GM13976 (cell line): Measurements from ENCODE around the gene TRIM6.

Experiments
- DNase-seq: peaks from one replicate; pipeline ENCODE4 v3.0.0; 2012; ENCODE audit warnings: low spot score
- in situ Hi-C: fragments of 300-500 bp; cut with MboI; formaldehyde crosslinking; loops from one replicate; pipeline ENCODE4 v1.12.0; 2022; ENCODE audit warnings: low sequenced_read_pairs, mixed read lengths, inconsistent platforms; ENCODE audit not compliant: unreplicated experiment
- TF ChIP-seq, protein P1 (sequence below): IDR thresholded peaks from 2 replicates; pipeline ENCODE4 v1.5.1; 2012; ENCODE audit warnings: borderline replicate concordance, mild to moderate bottlenecking; ENCODE audit not compliant: insufficient read depth; ENCODE audit errors: extremely low read depth, missing control alignments, control extremely low read depth

Gene TRIM6

DNA sequence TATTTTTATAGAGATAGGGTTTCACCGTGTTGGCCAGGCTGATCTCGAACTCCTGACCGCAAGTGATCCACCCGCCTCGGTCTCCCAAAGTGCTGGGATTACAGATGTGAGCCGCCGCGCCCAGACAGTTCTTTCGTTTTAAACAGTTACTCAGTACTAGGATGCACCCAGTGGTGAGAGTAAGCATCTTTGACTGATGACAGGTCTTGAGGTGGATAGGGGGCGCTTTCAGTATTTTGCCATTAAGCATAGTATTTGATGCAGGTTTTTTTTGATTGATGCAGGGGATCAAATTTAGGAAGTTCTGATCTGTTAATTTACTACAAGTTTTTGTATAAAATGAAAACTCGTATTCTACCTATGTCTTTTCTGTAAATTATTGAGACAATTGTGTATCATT, 15.2 kb downstream of the TRIM6 start:
- DNase-seq: no peak
- in situ Hi-C loops: no loop called here
- TF ChIP-seq, protein P1, sequence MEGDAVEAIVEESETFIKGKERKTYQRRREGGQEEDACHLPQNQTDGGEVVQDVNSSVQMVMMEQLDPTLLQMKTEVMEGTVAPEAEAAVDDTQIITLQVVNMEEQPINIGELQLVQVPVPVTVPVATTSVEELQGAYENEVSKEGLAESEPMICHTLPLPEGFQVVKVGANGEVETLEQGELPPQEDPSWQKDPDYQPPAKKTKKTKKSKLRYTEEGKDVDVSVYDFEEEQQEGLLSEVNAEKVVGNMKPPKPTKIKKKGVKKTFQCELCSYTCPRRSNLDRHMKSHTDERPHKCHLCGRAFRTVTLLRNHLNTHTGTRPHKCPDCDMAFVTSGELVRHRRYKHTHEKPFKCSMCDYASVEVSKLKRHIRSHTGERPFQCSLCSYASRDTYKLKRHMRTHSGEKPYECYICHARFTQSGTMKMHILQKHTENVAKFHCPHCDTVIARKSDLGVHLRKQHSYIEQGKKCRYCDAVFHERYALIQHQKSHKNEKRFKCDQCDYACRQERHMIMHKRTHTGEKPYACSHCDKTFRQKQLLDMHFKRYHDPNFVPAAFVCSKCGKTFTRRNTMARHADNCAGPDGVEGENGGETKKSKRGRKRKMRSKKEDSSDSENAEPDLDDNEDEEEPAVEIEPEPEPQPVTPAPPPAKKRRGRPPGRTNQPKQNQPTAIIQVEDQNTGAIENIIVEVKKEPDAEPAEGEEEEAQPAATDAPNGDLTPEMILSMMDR: no peak

DNA sequence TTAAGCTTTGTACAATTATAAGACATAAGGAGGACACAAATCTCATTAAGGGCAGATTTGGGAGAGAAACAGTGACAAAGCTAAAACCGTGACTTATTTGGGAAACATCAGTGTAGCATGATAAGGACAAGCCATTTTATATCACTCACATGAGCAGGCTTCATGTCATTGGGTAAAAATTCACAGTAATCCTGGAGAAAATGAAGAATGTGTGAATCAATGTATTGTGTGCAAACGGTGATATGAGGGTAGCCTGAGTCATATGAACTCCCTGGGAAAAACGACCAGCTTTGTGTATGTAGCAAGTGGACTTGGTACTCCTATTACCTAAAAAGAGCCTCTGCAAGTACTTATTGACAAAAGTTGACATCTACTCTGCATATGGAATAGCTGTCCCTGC, 22.4 kb downstream of the TRIM6 start:
- DNase-seq: no peak
- TF ChIP-seq, protein P1: no peak
- in situ Hi-C loops: no loop called here

DNA sequence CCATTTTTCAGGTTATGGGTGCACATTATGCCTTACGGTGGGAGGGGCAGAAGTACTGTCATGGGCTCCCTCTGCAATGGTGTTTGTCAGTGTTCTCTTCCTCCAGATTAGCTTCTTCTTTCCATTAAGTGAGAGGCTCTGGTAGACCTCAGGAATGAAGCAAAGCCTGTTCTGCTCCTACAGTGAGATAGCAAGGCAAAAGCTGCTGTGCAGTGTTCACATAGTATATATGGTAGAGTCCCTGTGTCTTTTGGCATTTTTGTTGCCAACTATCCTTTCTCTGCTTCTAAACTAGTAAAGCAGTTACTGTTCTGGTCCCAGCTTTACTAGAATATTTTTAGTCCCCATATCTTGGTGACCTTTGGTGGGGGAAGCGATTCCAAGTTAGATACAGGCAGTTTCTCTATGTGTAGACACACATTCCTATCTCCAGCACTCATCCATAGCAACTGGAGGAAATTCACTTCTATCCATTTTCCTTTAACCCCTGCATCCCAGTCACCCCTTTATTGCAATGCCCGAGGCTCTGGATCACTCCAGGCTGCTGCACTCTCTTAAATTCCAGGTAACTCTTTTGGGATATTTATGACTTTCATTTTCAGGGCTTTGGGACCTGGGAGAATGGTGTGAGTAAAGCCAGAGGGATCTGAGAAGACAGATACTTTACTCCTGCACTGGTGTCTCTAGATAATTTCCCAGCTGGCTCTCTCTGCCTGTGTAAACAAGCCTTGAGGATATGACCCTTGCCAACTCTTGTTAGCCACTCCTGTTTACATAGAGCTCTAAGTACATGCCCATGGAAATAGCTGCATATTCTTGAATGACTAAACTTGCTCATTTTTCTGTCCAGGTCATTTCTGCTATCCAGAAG, 24.4 kb downstream of the TRIM6 start:
- TF ChIP-seq, protein P1: no peak
- DNase-seq: no peak
- in situ Hi-C loops: no loop called here

DNA sequence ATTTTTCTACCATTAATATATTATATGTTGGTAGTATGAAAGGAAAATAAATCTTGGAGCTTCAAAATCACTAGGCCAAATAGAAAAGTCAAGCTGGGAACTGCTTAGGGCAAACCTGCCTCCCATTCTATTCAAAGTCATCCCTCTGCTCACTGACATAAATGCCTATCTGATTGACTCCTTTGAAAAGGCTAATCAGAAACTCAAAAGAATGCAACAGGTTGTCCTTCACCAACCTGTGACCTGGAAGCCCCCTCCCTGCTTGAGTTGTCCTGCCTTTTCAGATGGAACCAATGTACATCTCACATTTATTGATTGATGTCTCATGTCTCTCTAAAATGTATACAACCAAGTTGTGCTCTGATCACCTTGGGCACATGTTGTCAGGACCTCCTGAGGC, 25.1 kb downstream of the TRIM6 start:
- in situ Hi-C loops: no loop called here
- TF ChIP-seq, protein P1: no peak
- DNase-seq: no peak

DNA sequence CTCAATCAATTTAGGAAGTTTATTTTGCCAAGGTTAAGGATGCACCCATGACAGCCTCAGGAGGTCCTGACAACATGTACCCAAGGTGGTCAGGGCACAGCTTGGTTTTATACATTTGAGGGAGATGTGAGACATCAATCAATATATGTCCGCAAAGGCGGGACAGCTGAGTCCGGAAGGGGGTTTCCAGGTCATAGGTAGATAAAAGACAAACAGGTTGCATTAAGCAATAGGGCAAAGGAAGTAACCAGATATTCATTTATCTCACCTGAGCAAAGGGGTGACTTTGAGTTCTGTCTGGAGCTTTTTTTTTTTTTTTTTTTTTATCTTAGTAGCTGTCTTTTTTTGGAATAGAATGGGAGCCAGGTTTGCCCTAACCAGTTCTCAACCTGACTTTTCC, 26.4 kb downstream of the TRIM6 start:
- TF ChIP-seq, protein P1: no peak
- DNase-seq: no peak
- in situ Hi-C loops: no loop called here

DNA sequence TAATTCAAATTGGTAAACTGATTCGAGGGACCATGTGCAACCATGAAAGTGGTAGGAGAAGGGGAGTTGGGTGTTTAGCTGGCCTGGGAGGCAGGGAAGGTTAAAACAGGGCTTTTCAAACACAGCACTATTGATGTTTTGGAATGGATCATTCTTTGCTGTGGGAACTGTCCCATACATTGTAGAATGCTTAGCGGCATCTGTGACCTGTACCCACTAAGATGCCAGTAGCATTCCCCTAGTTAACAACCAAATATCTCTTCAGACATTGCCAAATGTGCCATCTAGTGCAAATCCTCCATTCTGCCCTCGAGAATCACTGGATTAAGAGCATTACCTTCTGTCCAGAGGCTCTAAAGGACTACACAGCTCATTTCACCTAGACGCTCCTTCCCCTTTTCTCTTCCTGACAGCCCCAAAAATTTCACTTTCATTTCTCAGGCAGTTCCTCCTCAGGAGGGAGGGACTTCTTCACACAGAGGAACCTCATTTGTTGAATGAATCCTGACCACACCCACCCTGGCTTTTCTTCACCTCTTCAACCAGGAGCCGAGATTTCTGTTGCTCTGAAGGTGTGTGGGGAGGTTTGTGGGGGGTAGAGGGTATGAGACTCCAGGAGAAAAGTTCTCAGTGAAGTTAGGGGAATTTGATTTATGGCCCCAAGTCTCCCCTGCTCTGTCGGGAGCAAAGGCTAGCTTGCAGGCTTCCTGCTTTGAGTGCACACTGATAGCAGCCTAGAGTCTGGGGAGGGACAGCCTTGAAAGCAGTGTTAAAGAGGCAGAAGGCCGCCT, 28.2 kb downstream of the TRIM6 start, which contains the start of gene TRIM34:
Gene TRIM34, plus strand, starts transcription at position 513 of the 791 bp plus-strand sequence. CDS start 7,331 bp downstream, outside the sequence.
- TF ChIP-seq, protein P1: no peak
- in situ Hi-C loops: no loop called here
- DNase-seq: peak; percentile 88
